ENCODE measurements around the gene CYP2J2. TPM values are rescaled to one million over a fixed set of nuclear protein-coding genes. Genes with fewer than 3 reads are reported as not detected.

The CYP2J2 gene
- total RNA-seq, 1 experiment from 2014 or later = 0.46 TPM

- TF ChIP-seq ZNF532 (CRISPR knock-in tag; IDR thresholded peaks at IDR 0.05; ENCODE audit: borderline replicate concordance) (no peak), ZNF416 (CRISPR knock-in tag; IDR thresholded peaks at IDR 0.05) (no peak)
Measured at GRCh38 chr1:59937636-59938210, 11.2 kb upstream of the CYP2J2 start (continued).

GRCh38 chr1:59936358-59936821 lies 9.8 kb upstream of the CYP2J2 start:
- no peaks in the 10 kb centered on the region for H3K36me3 Mint-ChIP-seq
- no peak overlapping the region for H3K27ac Mint-ChIP-seq
- TF ChIP-seq AR (CRISPR knock-in tag; IDR thresholded peaks at IDR 0.05) (no peak), PREB (CRISPR knock-in tag; IDR thresholded peaks at IDR 0.05; ENCODE audit: borderline replicate concordance) (no peak)
- ATAC-seq = no peak
- ChIA-PET CTCF (interaction anchor here (1.6 kb wide), 1 partner anchor 11 kb away, joined by 11 read pairs; no protein-coding TSS in a partner anchor), POLR2A (no interaction called here)
- DNase-seq (ENCODE audit: low spot score) = no peak
- H3K27me3 Mint-ChIP-seq (ENCODE audit: low read depth) = no peaks in the 10 kb centered on the region; the same call in 1 of the 2 replicates
- H3K4me3 Mint-ChIP-seq = no peak overlapping the region
- H3K9me3 Mint-ChIP-seq = no peaks in the 10 kb centered on the region
- no peaks in the 10 kb centered on the region for H3K4me1 Mint-ChIP-seq

- no peak for ATAC-seq
- CTCF ChIA-PET = no interaction called here
- Mint-ChIP-seq H3K27me3 (ENCODE audit: low read depth) (peaks cover 54% of the 10 kb centered on the region), H3K4me3 (no peak overlapping the region), H3K4me1 (peaks cover 9% of the 10 kb centered on the region), H3K36me3 (peaks cover 5% of the 10 kb centered on the region), H3K9me3 (peaks cover 15% of the 10 kb centered on the region), H3K27ac (no peak overlapping the region)
- DNase-seq (ENCODE audit: low spot score) = no peak
- POLR2A ChIA-PET = no interaction called here
- no peak for TF ChIP-seq ZBTB43 (CRISPR knock-in tag; IDR thresholded peaks at IDR 0.05)
- no peak for TF ChIP-seq FOXP1 (CRISPR knock-in tag; IDR thresholded peaks at IDR 0.05; ENCODE audit: borderline replicate concordance)
- TF ChIP-seq NR3C1 (CRISPR knock-in tag; conservative IDR thresholded peaks at IDR 0.05; ENCODE audit: low read depth) = no peak
- TF ChIP-seq SMAD4 (CRISPR knock-in tag; IDR thresholded peaks at IDR 0.05) = no peak
- TF ChIP-seq PREB (CRISPR knock-in tag; IDR thresholded peaks at IDR 0.05; ENCODE audit: borderline replicate concordance) = no peak
- no peak for TF ChIP-seq MXD4 (CRISPR knock-in tag; IDR thresholded peaks at IDR 0.05; ENCODE audit: borderline replicate concordance)
- no peak for TF ChIP-seq NFE2L1 (CRISPR knock-in tag; IDR thresholded peaks at IDR 0.05)
- TF ChIP-seq RORB (CRISPR knock-in tag; IDR thresholded peaks at IDR 0.05) = no peak
Measured at GRCh38 chr1:59928996-59929395, 2.4 kb upstream of the CYP2J2 start.

Measured in WTC11 (cell line).